Thoracic aorta (tissue), 2 donors: ENCODE results near the gene ING3. TPM values are rescaled to one million over a fixed set of nuclear protein-coding genes. Genes with fewer than 3 reads are reported as not detected.
A peak's percentile ranks its signal among the peaks of the same experiment; 100 is the strongest.

Experiments
- ATAC-seq: fragments of 150-250 bp; one replicate; pipeline ENCODE4 v1.8.0; 2017; ENCODE audit warnings: low read depth; ENCODE audit not compliant: insufficient number of reproducible peaks, low FRiP score
- DNase-seq: peaks from one replicate; pipeline ENCODE4 v3.0.0-alpha.2; 2020; ENCODE audit warnings: low spot score
- H3K27ac ChIP-seq, 2 donors: fragments of 200-600 bp; sonication (generic); 1 replicate in 1 of 2; 2 replicates in 1 of 2; pipeline ENCODE4 v1.5.1; 2016; ENCODE audit warnings: mild to moderate bottlenecking in 2 of 2, moderate library complexity in 2 of 2
- H3K27me3 ChIP-seq: fragments of 200-600 bp; sonication (generic); replicated peaks from 2 replicates; pipeline ENCODE4 v1.6.0; 2016; ENCODE audit warnings: mild to moderate bottlenecking; ENCODE audit not compliant: insufficient read depth
- H3K36me3 ChIP-seq: fragments of 200-600 bp; sonication (generic); one replicate; pipeline ENCODE4 v1.5.1; 2016
- H3K4me1 ChIP-seq, 2 donors: fragments of 200-600 bp; sonication (generic); 1 replicate in 1 of 2; 2 replicates in 1 of 2; pipeline versions ENCODE4 v1.5.1 to v1.6.0; 2016; ENCODE audit warnings: low read depth in 2 of 2, mild to moderate bottlenecking in 1 of 2; ENCODE audit not compliant: control insufficient read depth in 1 of 2
- H3K4me3 ChIP-seq: fragments of 200-600 bp; sonication (generic); 2 replicates; pipeline ENCODE4 v1.5.1; 2016; ENCODE audit warnings: mild to moderate bottlenecking
- H3K9me3 ChIP-seq: fragments of 200-600 bp; sonication (generic); 2 replicates; pipeline ENCODE4 v1.5.1; 2016
- total RNA-seq, 2 donors: library from RNA; depleted of rRNA; stranded (reverse); fragments of >200 nt; gene quantifications; one replicate each; pipeline versions ENCODE4 v1.1.0 to v1.2.3, GENCODE V29; 2016
- TF ChIP-seq, protein P1 (sequence below): fragments of 200-600 bp; sonication (generic); IDR thresholded peaks from one replicate; pipeline ENCODE4 v1.5.1; 2019; ENCODE audit warnings: antibody characterized with exemption

The ING3 gene
- total RNA-seq, 2 donors from 2014 or later = 12.3 to 21.2 TPM

DNA sequence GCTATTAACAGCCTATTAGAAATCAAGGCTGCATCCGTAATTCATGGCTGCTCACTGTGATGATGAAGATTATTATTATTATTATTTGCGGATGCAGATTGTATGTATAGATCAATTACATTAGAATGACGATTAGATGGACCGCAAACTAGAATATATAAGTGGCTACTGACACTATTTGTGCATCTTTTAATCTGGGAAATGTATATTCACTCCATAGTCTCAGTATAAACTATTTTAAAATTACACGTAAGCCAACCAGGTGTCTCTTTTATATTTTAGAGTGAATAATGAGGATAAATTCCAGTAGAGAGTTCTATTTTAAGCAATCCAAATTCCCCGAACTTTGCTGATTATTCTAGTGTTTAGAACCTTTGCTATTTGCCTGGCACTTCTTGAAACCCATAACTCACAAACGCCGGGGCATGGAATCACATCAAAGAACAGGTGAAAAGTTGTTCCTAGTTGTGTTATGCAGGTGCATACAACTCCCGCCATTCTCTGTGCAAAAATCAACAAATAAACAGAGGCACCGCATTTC is 509 bp upstream of the ING3 start:
- Histone ChIP-seq H3K9me3 (no peaks in the 10 kb centered on the region), H3K4me1 (peaks cover 8 to 11% of the 10 kb centered on the region in 2 donors), H3K27ac (peak overlapping the region in 1 of 2 donors; percentile 22), H3K27me3 (no peaks in the 10 kb centered on the region), H3K4me3 (peak overlapping the region; percentile 80), H3K36me3 (peaks cover 3% of the 10 kb centered on the region)
- no peak for ATAC-seq
- no peak for DNase-seq
- TF ChIP-seq, protein P1, sequence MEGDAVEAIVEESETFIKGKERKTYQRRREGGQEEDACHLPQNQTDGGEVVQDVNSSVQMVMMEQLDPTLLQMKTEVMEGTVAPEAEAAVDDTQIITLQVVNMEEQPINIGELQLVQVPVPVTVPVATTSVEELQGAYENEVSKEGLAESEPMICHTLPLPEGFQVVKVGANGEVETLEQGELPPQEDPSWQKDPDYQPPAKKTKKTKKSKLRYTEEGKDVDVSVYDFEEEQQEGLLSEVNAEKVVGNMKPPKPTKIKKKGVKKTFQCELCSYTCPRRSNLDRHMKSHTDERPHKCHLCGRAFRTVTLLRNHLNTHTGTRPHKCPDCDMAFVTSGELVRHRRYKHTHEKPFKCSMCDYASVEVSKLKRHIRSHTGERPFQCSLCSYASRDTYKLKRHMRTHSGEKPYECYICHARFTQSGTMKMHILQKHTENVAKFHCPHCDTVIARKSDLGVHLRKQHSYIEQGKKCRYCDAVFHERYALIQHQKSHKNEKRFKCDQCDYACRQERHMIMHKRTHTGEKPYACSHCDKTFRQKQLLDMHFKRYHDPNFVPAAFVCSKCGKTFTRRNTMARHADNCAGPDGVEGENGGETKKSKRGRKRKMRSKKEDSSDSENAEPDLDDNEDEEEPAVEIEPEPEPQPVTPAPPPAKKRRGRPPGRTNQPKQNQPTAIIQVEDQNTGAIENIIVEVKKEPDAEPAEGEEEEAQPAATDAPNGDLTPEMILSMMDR = no peak

DNA sequence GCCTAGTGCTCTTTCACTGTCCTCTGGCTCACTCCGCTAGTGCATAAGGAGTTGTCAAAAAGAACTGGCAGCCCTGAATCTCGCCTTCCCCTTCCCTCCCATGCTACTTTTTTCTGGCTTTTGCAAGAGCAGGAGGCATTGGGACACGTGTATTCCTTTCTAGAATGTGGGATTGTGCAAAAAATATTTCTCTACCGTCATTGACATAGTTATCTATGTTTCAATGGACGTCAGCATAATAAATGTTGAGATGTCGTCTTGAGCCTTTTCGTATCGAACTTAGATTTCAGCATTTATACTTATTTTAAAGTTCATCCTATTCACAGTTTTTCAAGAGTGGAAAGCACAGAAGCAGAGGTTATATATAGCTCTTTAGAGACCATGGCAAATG is 727 bp downstream of the ING3 start:
- Histone ChIP-seq H3K27ac (peak overlapping the region; percentile 89 to 97), H3K4me3 (peak overlapping the region; percentile 80), H3K9me3 (no peaks in the 10 kb centered on the region), H3K36me3 (peaks cover 8% of the 10 kb centered on the region), H3K4me1 (peaks cover 8 to 11% of the 10 kb centered on the region in 2 donors), H3K27me3 (no peaks in the 10 kb centered on the region)
- DNase-seq = no peak
- TF ChIP-seq, protein P1 = no peak
- ATAC-seq = peak; percentile 9

GRCh38 chr7:120951826-120952225 is 1.2 kb downstream of the ING3 start:
- TF ChIP-seq, protein P1 = no peak
- peak overlapping the region; percentile 89 to 97 for H3K27ac ChIP-seq
- H3K27me3 ChIP-seq = no peaks in the 10 kb centered on the region
- peak overlapping the region; percentile 80 for H3K4me3 ChIP-seq
- H3K36me3 ChIP-seq = peaks cover 12% of the 10 kb centered on the region
- no peaks in the 10 kb centered on the region for H3K9me3 ChIP-seq
- DNase-seq (no peak), ATAC-seq (no peak)
- H3K4me1 ChIP-seq = peaks cover 8 to 11% of the 10 kb centered on the region in 2 donors

DNA sequence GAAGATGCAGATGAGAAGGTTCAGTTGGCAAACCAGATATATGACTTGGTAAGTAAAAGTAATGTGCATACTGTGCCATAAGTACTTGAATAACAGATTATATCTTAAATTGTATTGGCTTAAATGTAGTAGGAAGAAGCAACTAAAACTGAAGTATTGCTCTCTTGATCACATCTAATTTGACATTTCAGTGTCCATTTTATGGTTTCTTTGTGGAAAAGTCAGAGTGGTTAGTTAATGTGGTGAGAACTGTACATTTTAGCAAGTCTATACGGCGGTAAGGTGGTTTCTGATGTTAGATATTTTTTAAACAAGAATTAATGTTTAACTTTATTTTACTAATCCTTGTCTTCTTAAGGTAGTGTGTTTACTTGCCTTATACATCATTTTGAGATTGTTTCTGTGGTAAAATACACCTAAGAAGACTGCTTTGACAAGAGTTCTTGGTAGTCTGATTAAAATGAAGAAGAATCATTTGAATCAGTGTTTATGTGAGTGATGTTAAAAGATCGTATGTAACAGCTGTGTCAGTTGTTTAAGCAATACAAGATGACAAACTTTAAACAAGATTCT is 5.1 kb downstream of the ING3 start:
- Histone ChIP-seq H3K36me3 (peaks cover 15% of the 10 kb centered on the region), H3K27me3 (no peaks in the 10 kb centered on the region), H3K4me1 (peaks cover 8 to 9% of the 10 kb centered on the region in 2 donors), H3K4me3 (no peak overlapping the region), H3K9me3 (no peaks in the 10 kb centered on the region), H3K27ac (no peak overlapping the region)
- ATAC-seq (no peak), DNase-seq (no peak)
- TF ChIP-seq, protein P1 = no peak

GRCh38 chr7:120959929-120960484 is 9.4 kb downstream of the ING3 start:
- Histone ChIP-seq H3K27ac (no peak overlapping the region), H3K36me3 (peaks cover 12% of the 10 kb centered on the region), H3K4me1 (no peaks in the 10 kb centered on the region), H3K4me3 (no peak overlapping the region), H3K27me3 (no peaks in the 10 kb centered on the region), H3K9me3 (no peaks in the 10 kb centered on the region)
- TF ChIP-seq, protein P1 = no peak
- no peak for ATAC-seq
- DNase-seq = no peak
